Stimulated activated CD4-positive, alpha-beta T cell treated with anti-CD3 and anti-CD28 coated beads, Interleukin-12 subunit alpha, Interleukin-12 subunit beta, amount 100 ng/mL, for 48 hours (primary cell): ENCODE data around the gene ZNF778.
"Not testable (repeated sequence)": the region's sequence is repeated elsewhere in the genome, so short reads cannot be mapped to it uniquely, and the experiment has no call there.

Experiments used
- DNase-seq, 3 donors: peaks; one replicate each; pipeline ENCODE4 v3.0.0-alpha.2; 2020; ENCODE audit warnings: low read depth in 2 of 3, low spot score in 1 of 3

The ZNF778 gene

GRCh38 chr16:89179656-89180315 is 37.7 kb upstream of the ZNF778 start:
- DNase-seq: no peak

- no peak for DNase-seq
These were observed 34.0 kb upstream of the ZNF778 start for GRCh38 chr16:89183463-89183862.

DNA sequence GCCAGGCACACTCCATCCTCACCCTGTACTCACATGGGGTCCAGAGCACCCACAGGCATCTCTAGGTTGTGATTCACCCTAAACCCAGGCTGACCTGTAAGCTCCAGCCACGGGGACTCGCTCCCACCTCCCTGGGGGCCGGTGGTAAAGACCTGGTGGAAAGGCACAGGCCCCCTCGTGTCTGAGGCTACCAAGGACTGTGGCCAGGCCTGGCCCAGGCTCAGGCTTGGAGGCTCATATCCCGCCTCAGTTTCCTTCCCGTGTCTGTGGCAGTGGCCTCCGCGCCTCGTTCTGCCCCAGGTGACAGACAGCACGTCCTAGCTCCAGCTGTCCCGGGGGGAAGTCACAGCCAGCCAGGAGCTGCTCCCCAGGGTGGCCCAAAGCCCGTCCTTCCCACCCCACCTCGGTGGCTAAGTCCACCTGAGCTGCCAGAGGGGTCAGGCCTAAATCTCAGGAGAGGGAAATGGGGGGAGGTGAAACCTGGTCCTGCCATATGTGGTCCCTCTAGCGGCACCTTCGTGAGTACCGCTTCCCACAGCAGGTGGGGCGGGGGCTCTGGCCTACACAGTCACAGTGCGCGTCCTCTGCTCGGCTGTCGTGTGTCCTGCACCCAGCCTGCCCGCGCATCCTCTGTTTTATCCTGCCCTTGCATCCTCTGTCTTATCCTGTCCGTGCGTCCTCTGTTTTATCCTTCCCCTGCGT is 33.4 kb upstream of the ZNF778 start:
- DNase-seq: no peak

GRCh38 chr16:89184677-89184932 is 32.9 kb upstream of the ZNF778 start:
- DNase-seq: no peak

GRCh38 chr16:89184933-89185794 is 32.3 kb upstream of the ZNF778 start:
- DNase-seq: no peak

DNA sequence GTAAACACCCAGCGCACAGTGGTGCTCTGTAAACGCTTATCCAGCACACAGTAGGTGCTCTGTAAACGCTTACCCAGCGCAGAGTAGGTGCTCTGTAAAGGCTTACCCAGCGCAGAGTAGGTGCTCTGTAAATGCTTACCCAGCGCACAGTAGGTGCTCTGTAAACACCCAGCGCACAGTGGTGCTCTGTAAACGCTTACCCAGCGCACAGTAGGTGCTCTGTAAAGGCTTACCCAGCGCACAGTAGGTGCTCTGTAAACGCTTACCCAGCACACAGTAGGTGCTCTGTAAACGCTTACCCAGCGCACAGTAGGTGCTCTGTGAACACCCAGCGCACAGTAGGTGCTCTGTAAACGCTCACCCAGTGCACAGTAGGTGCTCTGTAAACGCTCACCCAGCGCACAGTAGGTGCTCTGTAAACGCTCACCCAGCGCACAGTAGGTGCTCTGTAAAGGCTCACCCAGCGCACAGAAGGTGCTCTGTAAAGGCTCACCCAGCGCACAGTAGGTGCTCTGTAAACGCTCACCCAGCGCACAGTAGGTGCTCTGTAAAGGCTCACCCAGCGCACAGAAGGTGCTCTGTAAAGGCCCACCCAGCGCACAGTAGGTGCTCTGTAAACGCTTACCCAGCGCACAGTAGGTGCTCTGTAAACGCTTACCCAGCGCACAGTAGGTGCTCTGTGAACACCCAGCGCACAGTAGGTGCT is 31.5 kb upstream of the ZNF778 start:
- DNase-seq: not testable (repeated sequence)

- DNase-seq: not testable (repeated sequence)
These were observed 30.9 kb upstream of the ZNF778 start for GRCh38 chr16:89186593-89187031.

DNA sequence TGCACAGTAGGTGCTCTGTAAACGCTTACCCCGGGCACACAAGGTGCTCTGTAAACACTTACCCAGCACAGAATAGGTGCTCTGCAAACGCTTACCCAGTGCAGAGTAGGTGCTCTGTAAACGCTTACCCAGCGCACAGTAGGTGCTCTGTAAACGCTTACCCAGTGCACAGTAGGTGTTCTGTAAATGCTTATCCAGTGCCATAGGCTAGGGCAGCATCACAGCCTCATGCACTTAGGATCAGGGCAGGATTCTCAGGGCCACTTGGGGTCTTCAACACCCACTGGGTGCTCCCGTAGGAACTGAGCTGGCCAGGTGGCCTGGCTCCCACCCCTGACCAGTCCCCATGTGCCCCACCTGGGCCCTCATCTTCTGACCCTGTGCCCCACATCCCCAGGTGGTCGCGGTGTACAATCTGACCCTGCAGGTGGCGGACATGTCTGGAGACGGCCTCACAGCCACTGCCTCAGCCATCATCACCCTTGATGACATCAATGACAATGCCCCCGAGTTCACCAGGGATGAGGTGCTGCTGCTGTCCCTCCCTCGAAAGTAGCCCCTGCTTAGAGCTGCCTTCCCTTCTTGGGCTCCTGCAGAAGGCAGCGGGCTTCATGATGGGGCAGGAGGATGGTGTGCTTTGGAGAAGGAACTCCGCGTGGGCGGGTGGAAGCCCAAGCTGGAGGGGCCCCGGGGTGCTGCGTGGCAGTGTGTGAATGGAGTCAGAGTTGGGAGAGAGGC is 30.3 kb upstream of the ZNF778 start:
- DNase-seq: no peak

DNA sequence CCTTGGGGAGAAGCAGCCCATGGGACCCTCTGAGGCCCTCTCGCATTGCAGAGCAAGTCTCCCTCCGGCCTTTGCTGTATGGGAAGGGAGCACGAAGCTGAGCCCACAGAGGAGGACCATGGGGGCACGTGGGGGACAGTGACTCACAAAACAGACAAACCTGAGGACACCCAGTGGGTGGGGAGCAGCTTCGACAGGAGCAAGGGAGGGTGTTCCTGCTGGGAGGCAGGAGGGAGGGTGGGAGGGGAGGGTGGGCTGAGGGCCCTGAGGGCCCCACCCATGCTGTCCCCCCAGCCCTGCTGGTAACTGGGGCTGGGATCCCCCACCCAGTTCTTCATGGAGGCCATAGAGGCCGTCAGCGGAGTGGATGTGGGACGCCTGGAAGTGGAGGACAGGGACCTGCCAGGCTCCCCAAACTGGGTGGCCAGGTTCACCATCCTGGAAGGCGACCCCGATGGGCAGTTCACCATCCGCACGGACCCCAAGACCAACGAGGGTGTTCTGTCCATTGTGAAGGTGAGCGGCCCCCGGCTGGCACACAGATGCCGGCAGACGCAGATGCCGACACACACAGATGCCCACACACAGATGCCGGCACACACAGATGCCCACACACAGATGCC is 29.6 kb upstream of the ZNF778 start:
- no peak for DNase-seq

- not testable (repeated sequence) for DNase-seq
These were observed 28.8 kb upstream of the ZNF778 start for GRCh38 chr16:89188471-89189357.

GRCh38 chr16:89189358-89190025 is 28.0 kb upstream of the ZNF778 start:
- DNase-seq: no peak

DNA sequence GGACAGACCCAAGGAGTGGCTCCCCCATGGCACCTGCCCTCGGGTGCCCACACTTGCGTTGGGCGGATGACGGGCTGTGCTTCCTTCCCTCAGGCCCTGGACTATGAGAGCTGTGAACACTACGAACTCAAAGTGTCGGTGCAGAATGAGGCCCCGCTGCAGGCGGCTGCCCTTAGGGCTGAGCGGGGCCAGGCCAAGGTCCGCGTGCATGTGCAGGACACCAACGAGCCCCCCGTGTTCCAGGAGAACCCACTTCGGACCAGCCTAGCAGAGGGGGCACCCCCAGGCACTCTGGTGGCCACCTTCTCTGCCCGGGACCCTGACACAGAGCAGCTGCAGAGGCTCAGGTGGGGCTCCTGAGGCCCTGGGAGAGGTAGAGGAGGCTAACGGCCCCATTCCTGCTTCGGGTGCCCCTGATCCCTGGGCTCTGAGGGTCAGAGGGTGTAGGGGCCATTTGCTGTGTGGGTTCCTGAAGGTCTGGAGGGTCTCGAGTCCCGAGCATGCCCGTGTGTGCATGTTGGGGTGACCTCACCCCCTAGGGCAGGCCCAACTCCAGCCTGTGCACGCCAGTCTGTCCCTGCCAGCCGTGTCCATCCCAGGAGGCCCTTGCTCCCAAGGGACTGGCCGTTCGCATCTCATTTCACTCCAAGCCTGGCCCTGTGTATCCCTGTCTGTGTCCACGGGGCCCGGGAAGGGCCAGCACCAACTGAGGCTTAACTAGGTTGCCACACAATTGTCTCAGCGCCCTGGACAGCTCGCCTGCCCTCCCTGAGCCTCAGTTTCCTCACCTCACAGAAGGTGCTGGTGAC is 27.1 kb upstream of the ZNF778 start:
- no peak for DNase-seq

- DNase-seq: no peak
These were observed 26.2 kb upstream of the ZNF778 start for GRCh38 chr16:89191033-89191900.

GRCh38 chr16:89191901-89192185 is 25.7 kb upstream of the ZNF778 start:
- no peak for DNase-seq

DNA sequence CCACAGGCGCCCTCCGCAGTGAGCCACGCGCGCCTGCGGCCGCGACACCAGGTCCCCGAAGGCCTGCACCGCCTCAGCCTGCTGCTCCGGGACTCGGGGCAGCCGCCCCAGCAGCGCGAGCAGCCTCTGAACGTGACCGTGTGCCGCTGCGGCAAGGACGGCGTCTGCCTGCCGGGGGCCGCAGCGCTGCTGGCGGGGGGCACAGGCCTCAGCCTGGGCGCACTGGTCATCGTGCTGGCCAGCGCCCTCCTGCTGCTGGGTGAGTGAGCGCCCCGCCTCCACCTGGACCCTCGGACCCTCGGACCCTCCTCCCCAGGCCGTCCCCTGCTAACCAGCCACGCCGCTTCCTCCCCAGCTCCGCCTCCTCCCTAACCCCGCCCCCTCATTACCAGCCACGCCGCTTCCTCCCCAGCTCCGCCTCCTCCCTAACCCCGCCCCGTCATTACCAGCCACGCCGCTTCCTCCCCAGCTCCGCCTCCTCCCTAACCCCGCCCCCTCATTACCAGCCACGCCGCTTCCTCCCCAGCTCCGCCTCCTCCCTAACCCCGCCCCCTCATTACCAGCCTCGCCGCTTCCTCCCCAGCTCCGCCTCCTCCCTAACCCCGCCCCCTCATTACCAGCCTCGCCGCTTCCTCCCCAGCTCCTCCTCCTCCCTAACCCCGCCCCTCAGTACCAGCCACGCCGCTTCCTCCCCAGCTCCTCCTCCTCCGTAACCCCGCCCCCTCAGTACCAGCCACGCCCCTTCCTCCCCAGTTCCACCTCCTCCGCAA is 25.1 kb upstream of the ZNF778 start:
- DNase-seq: peak in 2 of 3 donors; percentile 80 to 90

GRCh38 chr16:89192956-89193575 is 24.4 kb upstream of the ZNF778 start:
- DNase-seq: peak in 2 of 3 donors; percentile 65 to 72
